Skeletal muscle cell (primary cell): ENCODE data around the gene TAF6.
"Not testable (repeated sequence)": the region's sequence is repeated elsewhere in the genome, so short reads cannot be mapped to it uniquely, and the experiment has no call there.

Experiments
- DNase-seq: peaks from one replicate; pipeline ENCODE4 v3.0.0-alpha.2; 2010; ENCODE audit warnings: low read depth
- H3K4me3 ChIP-seq: 2 replicates; pipeline ENCODE4 v1.5.1; 2011; ENCODE audit warnings: low read depth, mild to moderate bottlenecking, control low read depth, low read length, moderate library complexity

The TAF6 gene

GRCh38 chr7:100153708-100154535 is 34.8 kb upstream of the TAF6 start:
- no peak overlapping the region for H3K4me3 ChIP-seq
- no peak for DNase-seq

GRCh38 chr7:100152937-100153666 is 33.9 kb upstream of the TAF6 start:
- H3K4me3 ChIP-seq: no peak overlapping the region
- no peak for DNase-seq

GRCh38 chr7:100152404-100152803 is 33.2 kb upstream of the TAF6 start:
- DNase-seq: no peak
- no peak overlapping the region for H3K4me3 ChIP-seq

GRCh38 chr7:100148559-100149328 is 29.6 kb upstream of the TAF6 start, which contains the start of gene LAMTOR4:
Gene LAMTOR4 (plus strand): TSS chr7:100148918. CDS start chr7:100148973, 55 bp downstream.
- H3K4me3 ChIP-seq: peak within 1 kb of the TSS; percentile 98
- peak; percentile 96 for DNase-seq

- H3K4me3 ChIP-seq: peak overlapping the region; percentile 98
- no peak for DNase-seq
Observed at GRCh38 chr7:100148225-100148558, 29.0 kb upstream of the TAF6 start.

GRCh38 chr7:100147278-100147677 is 28.1 kb upstream of the TAF6 start:
- no peak overlapping the region for H3K4me3 ChIP-seq
- no peak for DNase-seq

- DNase-seq, H3K4me3 ChIP-seq: not testable (repeated sequence)
Observed at GRCh38 chr7:100146350-100146749, 27.2 kb upstream of the TAF6 start.

GRCh38 chr7:100142461-100142860 is 23.3 kb upstream of the TAF6 start:
- DNase-seq: no peak
- H3K4me3 ChIP-seq: no peak overlapping the region

- H3K4me3 ChIP-seq: no peak overlapping the region
- no peak for DNase-seq
Observed at GRCh38 chr7:100141555-100141949, 22.4 kb upstream of the TAF6 start.

- DNase-seq: no peak
- no peak overlapping the region for H3K4me3 ChIP-seq
Observed at GRCh38 chr7:100137851-100138760, 18.9 kb upstream of the TAF6 start.

- no peak overlapping the region for H3K4me3 ChIP-seq
- no peak for DNase-seq
Observed at GRCh38 chr7:100132697-100133151, 13.6 kb upstream of the TAF6 start.

- H3K4me3 ChIP-seq: no peak overlapping the region
- DNase-seq: no peak
Observed at GRCh38 chr7:100132126-100132525, 13.0 kb upstream of the TAF6 start.

GRCh38 chr7:100130608-100131453 is 11.7 kb upstream of the TAF6 start:
- no peak overlapping the region for H3K4me3 ChIP-seq
- no peak for DNase-seq

- DNase-seq, H3K4me3 ChIP-seq: not testable (repeated sequence)
Observed at GRCh38 chr7:100130220-100130607, 11.1 kb upstream of the TAF6 start.

- H3K4me3 ChIP-seq: no peak overlapping the region
- no peak for DNase-seq
Observed at GRCh38 chr7:100128637-100128963, 9.4 kb upstream of the TAF6 start.

GRCh38 chr7:100127866-100128636 is 8.9 kb upstream of the TAF6 start:
- H3K4me3 ChIP-seq: peak overlapping the region; percentile 90
- no peak for DNase-seq
